ENCODE measurements around the gene TBX4.
"Not testable (repeated sequence)": the region's sequence is repeated elsewhere in the genome, so short reads cannot be mapped to it uniquely, and the experiment has no call there.

The TBX4 gene

GRCh38 chr17:61431594-61432311 lies 20.5 kb upstream of the TBX4 start:
- no peak overlapping the region for H3K4me3 ChIP-seq (ENCODE audit: low read length)

DNA sequence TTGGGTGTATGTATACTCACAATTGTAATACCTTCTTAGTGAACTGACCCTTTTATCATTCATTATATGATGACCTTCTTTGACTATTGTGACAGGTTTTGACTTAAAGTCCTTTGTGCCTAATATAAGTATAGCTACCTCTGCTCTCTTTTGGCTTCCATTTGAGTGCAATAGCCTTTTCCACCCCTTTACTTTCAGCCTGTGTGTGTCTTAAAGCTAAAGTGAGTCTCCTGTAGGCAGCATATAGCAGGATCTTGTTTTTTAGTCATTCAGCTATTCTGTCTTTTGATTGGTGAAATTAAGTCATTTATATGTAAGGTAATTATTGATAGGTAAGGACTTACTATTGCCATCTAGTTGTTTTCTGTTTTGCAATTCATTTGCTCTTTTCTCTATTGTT lies 15.9 kb upstream of the TBX4 start:
- TF ChIP-seq ZNF274 (IDR thresholded peaks at IDR 0.05; ENCODE audit: low read depth, low read length): no peak
- no peak overlapping the region for H3K4me3 ChIP-seq (ENCODE audit: low read length)

More at GRCh38 chr17:61431594-61432311, 20.5 kb upstream of the TBX4 start:
- no peak for TF ChIP-seq ZNF274 (IDR thresholded peaks at IDR 0.05; ENCODE audit: low read depth, low read length)

DNA sequence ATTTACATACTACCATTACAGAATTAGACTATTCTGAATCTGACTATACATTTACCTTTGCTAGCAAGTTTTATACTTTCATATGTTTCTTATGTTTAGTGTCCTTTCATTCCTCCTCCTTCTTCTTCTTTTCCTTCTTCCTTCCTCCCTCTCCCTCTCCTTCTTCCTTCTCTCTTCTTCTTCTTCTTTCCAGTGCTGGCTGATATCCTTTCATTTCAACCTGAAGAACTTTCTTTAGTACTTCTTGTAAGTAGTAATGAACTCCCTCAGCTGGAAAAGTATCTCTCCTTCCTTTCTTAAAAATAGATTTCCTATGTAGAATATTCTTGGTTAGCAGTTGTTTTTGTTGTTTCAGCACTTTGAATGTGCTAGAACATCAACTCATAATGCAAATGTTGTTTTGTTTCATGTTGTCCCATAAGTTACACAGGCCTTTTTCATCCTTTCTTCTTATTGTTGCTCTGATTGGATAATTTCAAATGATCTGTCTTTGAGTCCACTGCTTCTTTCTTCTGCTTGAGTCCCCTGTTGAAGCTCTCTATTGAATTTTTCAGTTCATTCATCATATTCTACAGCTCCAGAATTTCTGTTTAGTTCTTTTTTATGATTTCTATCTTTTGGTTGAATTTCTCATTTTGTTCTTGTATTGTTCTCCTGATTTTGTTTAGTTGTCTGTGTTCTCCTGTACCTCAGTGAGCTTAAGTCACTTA lies 15.1 kb upstream of the TBX4 start:
- TF ChIP-seq ZNF274 (IDR thresholded peaks at IDR 0.05; ENCODE audit: low read depth, low read length): no peak
- H3K4me3 ChIP-seq (ENCODE audit: low read length): no peak overlapping the region

GRCh38 chr17:61440697-61441096 lies 11.5 kb upstream of the TBX4 start:
- TF ChIP-seq ZNF274 (IDR thresholded peaks at IDR 0.05; ENCODE audit: low read depth, low read length): no peak
- no peak overlapping the region for H3K4me3 ChIP-seq (ENCODE audit: low read length)

DNA sequence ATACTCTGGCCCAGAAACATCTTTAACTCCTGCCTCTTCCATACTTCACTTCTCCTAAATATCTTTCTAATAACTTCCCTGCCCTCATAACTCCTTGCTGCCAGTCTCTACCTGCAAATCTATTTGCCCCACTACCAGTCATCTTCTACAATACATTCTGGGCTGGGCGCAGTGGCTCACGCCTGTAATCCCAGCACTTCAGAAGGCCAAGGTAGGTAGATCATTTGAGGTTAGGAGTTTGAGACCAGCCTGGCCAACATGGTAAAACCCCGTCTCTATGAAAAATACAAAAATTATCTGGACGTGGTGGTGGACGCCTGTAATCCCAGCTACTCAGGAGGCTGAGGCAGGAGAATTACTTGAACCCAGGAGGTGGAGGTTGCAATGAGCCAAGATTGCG lies 10.7 kb upstream of the TBX4 start:
- not testable (repeated sequence) for H3K4me3 ChIP-seq (ENCODE audit: low read length)

DNA sequence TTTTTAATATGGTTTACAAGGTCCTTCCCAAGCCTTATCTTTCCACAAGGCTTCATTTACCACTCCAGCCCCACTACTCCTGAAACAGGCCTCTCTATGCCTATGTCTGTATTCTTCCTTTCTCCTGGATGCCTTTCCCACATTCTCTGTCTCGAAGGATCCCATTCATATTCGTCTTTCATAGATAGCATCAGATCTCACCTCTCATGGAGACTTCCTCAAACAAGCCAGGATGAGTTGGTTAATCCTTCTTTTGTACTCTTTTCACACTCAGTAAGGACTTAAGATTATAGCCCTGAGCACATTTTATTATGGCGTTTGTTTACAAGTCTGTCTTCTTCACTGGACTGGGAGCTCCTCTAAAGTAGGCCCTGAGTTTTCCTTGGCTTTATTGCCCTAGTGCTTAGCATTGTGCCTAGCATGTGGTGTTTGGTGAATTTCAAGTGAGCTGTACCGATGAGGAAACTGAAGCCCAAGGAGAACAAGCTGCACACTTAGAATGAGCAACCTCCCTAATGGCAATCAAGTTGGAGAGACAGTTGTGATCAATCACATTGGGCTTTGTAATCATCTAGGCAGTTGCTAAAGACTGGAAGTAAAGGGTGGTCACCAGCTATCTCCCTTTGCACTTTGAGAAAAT lies 10.0 kb upstream of the TBX4 start:
- no peak for TF ChIP-seq ZNF274 (IDR thresholded peaks at IDR 0.05; ENCODE audit: low read depth, low read length)
- no peak overlapping the region for H3K4me3 ChIP-seq (ENCODE audit: low read length)

DNA sequence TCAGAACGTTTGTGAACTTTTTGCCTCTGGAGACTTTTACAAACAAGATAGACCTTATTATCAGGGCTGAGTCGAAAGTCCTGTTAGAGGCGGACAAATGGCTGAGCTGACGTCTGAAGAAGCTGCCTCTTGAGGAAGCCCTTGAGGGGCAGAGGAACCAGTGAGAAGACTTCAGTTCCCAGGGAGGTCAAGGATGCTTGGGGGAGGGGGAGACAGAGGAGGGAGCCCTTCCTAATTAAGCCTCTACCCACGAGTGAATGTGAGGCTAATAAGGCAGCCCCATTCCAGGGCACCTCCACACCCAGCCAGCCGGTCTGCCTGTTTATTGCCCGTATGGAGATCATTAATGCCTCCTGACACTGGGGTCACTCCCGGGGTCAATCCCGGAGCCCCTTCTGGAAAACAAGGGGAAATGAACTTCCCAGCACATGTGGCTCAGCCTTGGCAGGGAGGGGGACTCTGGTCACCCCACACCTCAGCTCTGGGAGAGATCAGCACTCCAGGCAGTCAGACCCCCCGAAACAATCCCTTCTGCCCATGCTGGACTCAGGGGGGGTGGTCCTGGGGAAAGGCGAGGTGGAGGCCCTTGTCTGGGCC lies 9.2 kb upstream of the TBX4 start:
- H3K4me3 ChIP-seq (ENCODE audit: low read length): no peak overlapping the region
- no peak for TF ChIP-seq ZNF274 (IDR thresholded peaks at IDR 0.05; ENCODE audit: low read depth, low read length)

- H3K4me3 ChIP-seq (ENCODE audit: low read length): no peak overlapping the region
- no peak for TF ChIP-seq ZNF274 (IDR thresholded peaks at IDR 0.05; ENCODE audit: low read depth, low read length)
Measured at GRCh38 chr17:61443475-61443882, 8.7 kb upstream of the TBX4 start.

- H3K4me3 ChIP-seq (ENCODE audit: low read length): no peak overlapping the region
- no peak for TF ChIP-seq ZNF274 (IDR thresholded peaks at IDR 0.05; ENCODE audit: low read depth, low read length)
Measured at GRCh38 chr17:61444075-61444474, 8.1 kb upstream of the TBX4 start.

DNA sequence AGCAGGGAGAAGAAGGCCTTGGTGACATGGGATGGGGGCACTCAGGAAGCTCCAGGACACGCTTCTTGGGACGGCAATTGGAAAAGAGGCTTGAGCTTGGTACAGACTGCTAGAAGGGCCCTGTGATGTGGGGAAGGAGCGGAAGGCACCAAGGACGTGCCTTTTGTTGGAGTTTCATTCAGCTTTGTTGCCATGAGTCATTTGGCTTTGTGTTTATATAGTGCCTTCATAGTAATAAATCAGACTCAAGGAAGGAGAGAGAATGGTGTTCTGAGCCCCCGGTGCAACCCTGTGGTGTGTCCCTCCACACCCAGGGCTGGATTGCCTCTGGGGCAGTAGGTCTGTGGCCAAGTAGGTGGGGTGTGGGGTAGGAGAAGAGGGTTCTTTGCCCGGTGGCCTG lies 7.4 kb upstream of the TBX4 start:
- no peak for TF ChIP-seq ZNF274 (IDR thresholded peaks at IDR 0.05; ENCODE audit: low read depth, low read length)

GRCh38 chr17:61447358-61447757 lies 4.9 kb upstream of the TBX4 start:
- TF ChIP-seq ZNF274 (IDR thresholded peaks at IDR 0.05; ENCODE audit: low read depth, low read length): no peak
- no peak overlapping the region for H3K4me3 ChIP-seq (ENCODE audit: low read length)

More for the DNA sequence above, 7.4 kb upstream of the TBX4 start:
- no peak overlapping the region for H3K4me3 ChIP-seq (ENCODE audit: low read length)

- no peak overlapping the region for H3K4me3 ChIP-seq (ENCODE audit: low read length)
- TF ChIP-seq ZNF274 (IDR thresholded peaks at IDR 0.05; ENCODE audit: low read depth, low read length): no peak
Measured at GRCh38 chr17:61448042-61448441, 4.2 kb upstream of the TBX4 start.

DNA sequence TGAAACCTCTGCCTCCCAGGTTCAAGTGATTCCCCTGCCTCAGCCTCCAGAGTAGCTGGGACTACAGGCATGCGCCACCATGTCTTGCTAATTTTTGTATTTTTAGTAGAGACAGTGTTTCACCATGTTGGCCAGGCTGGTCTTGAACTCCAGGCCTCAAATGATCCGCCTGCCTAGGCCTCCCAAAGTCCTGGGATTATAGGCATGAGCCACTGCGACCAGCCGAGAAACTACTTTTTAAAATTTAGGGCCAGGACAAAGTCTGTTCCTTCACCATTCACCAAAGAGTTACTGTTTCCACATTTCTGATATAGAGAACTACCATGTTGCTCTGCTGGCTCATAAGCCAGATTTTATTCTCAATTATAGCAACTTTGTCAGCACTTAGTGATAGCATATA lies 3.1 kb upstream of the TBX4 start:
- not testable (repeated sequence) for H3K4me3 ChIP-seq (ENCODE audit: low read length)

DNA sequence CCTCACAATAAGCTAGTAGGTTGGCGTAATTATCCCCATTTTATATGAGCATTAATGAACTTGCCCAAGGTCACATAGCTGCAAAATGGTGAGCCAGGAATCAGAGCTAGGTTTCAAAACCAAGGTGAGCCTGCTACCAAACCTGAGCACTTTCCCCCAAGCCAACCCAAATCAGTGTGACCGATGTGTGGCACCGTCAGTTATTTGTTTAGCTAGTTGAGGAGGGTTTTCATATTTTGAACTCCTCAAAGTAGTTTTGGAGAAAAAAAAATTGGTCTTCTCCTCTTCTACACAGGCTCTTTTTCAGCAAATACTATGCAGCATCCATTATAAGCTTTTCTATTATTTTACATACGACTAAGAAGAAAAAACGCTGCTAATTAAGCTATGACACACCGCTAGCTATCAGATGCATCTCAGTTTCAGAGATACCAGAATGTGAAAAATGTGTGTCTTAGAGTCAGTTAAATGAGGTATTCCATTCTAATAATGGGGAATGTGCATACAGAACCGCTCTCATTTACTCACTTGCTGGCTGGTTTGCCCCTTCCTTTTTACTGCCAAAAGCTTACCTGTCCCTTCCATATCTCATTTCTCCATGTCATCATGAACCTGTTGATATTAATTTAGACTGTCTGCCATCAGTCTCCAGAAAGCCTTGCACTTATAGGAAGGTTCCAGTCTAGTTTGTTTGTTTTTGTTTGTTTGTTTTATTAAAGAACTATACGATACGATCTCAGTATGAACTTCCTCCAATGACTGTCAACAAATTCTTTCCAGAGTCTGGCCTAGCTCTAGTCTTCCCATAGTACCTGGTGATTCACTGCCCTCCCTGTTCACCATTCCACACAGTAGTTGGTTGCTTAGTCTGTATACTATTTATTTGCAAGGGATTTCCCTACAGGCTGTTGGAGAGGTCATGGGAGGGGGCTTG lies 2.2 kb upstream of the TBX4 start:
- no peak overlapping the region for H3K4me3 ChIP-seq (ENCODE audit: low read length)
- no peak for TF ChIP-seq ZNF274 (IDR thresholded peaks at IDR 0.05; ENCODE audit: low read depth, low read length)
